GM23338 (cell line): Measurements from ENCODE around the gene SLC25A42. TPM values are rescaled to one million over a fixed set of nuclear protein-coding genes. Genes with fewer than 3 reads are reported as not detected.

Source experiments
- ATAC-seq: fragments of 200-7000 bp; cut with Tn5 transposase; 3 replicates; pipeline ENCODE4 v1.9.1; 2020
- DNase-seq: peaks from one replicate; pipeline ENCODE4 v3.0.0-alpha.2; 2015; ENCODE audit warnings: low spot score
- H2AFZ ChIP-seq: fragments of 200-600 bp; sonication (generic); 2 replicates; pipeline ENCODE4 v1.8.0; 2016; ENCODE audit warnings: antibody characterized with exemption, mild to moderate bottlenecking, moderate library complexity
- H3F3A ChIP-seq: fragments of 200-600 bp; sonication (generic); replicated peaks from 2 replicates; pipeline ENCODE4 v1.8.0; 2017; ENCODE audit warnings: antibody characterized with exemption, mixed run types, low read depth
- H3K27ac ChIP-seq: fragments of 200-600 bp; sonication (generic); 2 replicates; pipeline ENCODE4 v1.6.1; 2016; ENCODE audit warnings: low read depth
- H3K27me3 ChIP-seq: fragments of 200-600 bp; sonication (generic); 2 replicates; pipeline ENCODE4 v1.8.0; 2016; ENCODE audit warnings: mild to moderate bottlenecking, mixed run types, moderate library complexity; ENCODE audit not compliant: insufficient read depth
- H3K36me3 ChIP-seq: fragments of 200-600 bp; sonication (generic); 2 replicates; pipeline ENCODE4 v1.8.0; 2016; ENCODE audit warnings: mild to moderate bottlenecking; ENCODE audit not compliant: insufficient read depth
- H3K4me1 ChIP-seq: fragments of 200-600 bp; sonication (generic); 2 replicates; pipeline ENCODE4 v1.8.0; 2016; ENCODE audit warnings: mild to moderate bottlenecking, moderate library complexity; ENCODE audit not compliant: insufficient read depth
- H3K4me2 ChIP-seq: fragments of 200-600 bp; sonication (generic); 2 replicates; pipeline ENCODE4 v1.7.1; 2017; ENCODE audit warnings: mixed run types
- H3K4me3 ChIP-seq: fragments of 200-600 bp; sonication (generic); 2 replicates; pipeline ENCODE4 v1.6.1; 2016; ENCODE audit warnings: mixed run types
- H3K79me2 ChIP-seq: fragments of 200-600 bp; sonication (generic); replicated peaks from 2 replicates; pipeline ENCODE4 v1.8.0; 2017; ENCODE audit warnings: mild to moderate bottlenecking; ENCODE audit not compliant: insufficient read depth
- H3K9me2 ChIP-seq: fragments of 200-600 bp; sonication (generic); 2 replicates; pipeline ENCODE4 v1.8.0; 2017; ENCODE audit not compliant: insufficient read depth
- H4K20me1 ChIP-seq: fragments of 200-600 bp; sonication (generic); replicated peaks from 2 replicates; pipeline ENCODE4 v1.8.0; 2017; ENCODE audit warnings: mild to moderate bottlenecking; ENCODE audit not compliant: insufficient read depth
- H3K27ac Mint-ChIP-seq: 2 replicates; pipeline ENCODE4 v1.8.0; 2020; ENCODE audit warnings: inconsistent platforms, mild to moderate bottlenecking, moderate library complexity, mixed read lengths
- H3K27me3 Mint-ChIP-seq: 3 replicates; pipeline ENCODE4 v1.8.0; 2022; ENCODE audit warnings: low read depth, mild to moderate bottlenecking, moderate library complexity, mixed read lengths, inconsistent platforms; ENCODE audit not compliant: insufficient read depth, poor library complexity
- H3K36me3 Mint-ChIP-seq: 3 replicates; pipeline ENCODE4 v1.8.0; 2021; ENCODE audit warnings: low read depth, mild to moderate bottlenecking, inconsistent platforms, moderate library complexity, mixed read lengths
- H3K4me1 Mint-ChIP-seq: 3 replicates; pipeline ENCODE4 v1.8.0; 2020; ENCODE audit warnings: mild to moderate bottlenecking, inconsistent platforms, mixed read lengths
- H3K4me3 Mint-ChIP-seq: 3 replicates; pipeline ENCODE4 v1.8.0; 2021; ENCODE audit warnings: moderate library complexity, mild to moderate bottlenecking, inconsistent platforms, mixed read lengths
- H3K9me3 Mint-ChIP-seq: 3 replicates; pipeline ENCODE4 v1.8.0; 2020; ENCODE audit warnings: moderate library complexity, mild to moderate bottlenecking, inconsistent platforms, mixed read lengths
- CREB1 ChIP-seq: fragments of 250-450 bp; sonication (Bioruptor Pico); IDR thresholded peaks from 2 replicates; pipeline ENCODE4 v1.5.0; 2020; ENCODE audit warnings: low read depth, mild to moderate bottlenecking, moderate library complexity
- EZH2 ChIP-seq: fragments of 200-600 bp; sonication (generic); IDR thresholded peaks from one replicate; pipeline ENCODE4 v1.8.0; 2017; ENCODE audit warnings: antibody characterized with exemption, mild to moderate bottlenecking, low read depth; ENCODE audit not compliant: unreplicated experiment
- EZH2phosphoT487 ChIP-seq: fragments of 200-600 bp; sonication (generic); IDR thresholded peaks from one replicate; pipeline ENCODE4 v1.8.1; 2018; ENCODE audit warnings: antibody characterized with exemption; ENCODE audit not compliant: unreplicated experiment
- JUNB ChIP-seq: IDR thresholded peaks from one replicate; pipeline ENCODE4 v1.6.1; 2016; ENCODE audit warnings: antibody characterized with exemption; ENCODE audit not compliant: unreplicated experiment
- NANOG ChIP-seq: IDR thresholded peaks from 2 replicates; pipeline ENCODE4 v1.6.1; 2016; ENCODE audit warnings: antibody characterized with exemption, borderline replicate concordance
- POLR2AphosphoS5 ChIP-seq: IDR thresholded peaks from 2 replicates; pipeline ENCODE4 v1.6.1; 2016; ENCODE audit warnings: antibody characterized with exemption, low read depth
- STAT1 ChIP-seq: IDR thresholded peaks from one replicate; pipeline ENCODE4 v1.6.1; 2016; ENCODE audit warnings: antibody characterized with exemption; ENCODE audit not compliant: unreplicated experiment
- ZNF114 ChIP-seq: fragments of 250-450 bp; sonication (Bioruptor Pico); IDR thresholded peaks from 2 replicates; pipeline ENCODE4 v1.5.0; 2020; ENCODE audit warnings: mild to moderate bottlenecking, moderate library complexity
- ZNF331 ChIP-seq: fragments of 250-450 bp; sonication (Bioruptor Pico); IDR thresholded peaks from 2 replicates; pipeline ENCODE4 v1.5.0; 2020; ENCODE audit warnings: low read depth, mild to moderate bottlenecking, moderate library complexity
- polyA plus RNA-seq: library from polyadenylated mRNA; unstranded; fragments of >200 nt; fragmentation: Nextera tagmentation; extraction: Ambion mirVana; gene quantifications from 2 replicates; pipeline ENCODE4 v1.2.1, GENCODE V29; 2016
- total RNA-seq: library from RNA; depleted of rRNA; stranded (reverse); fragments of >200 nt; shearing (Covaris generic); gene quantifications from 2 replicates; pipeline ENCODE4 v1.2.3, GENCODE V29; 2014
- TF ChIP-seq, protein P1 (sequence below): IDR thresholded peaks from 2 replicates; pipeline ENCODE4 v1.6.1; 2016; ENCODE audit warnings: antibody characterized with exemption
- TF ChIP-seq, protein P2 (sequence below), 2 experiments: fragments of 200-600 bp in 1 of 2; sonication (generic) in 1 of 2; conservative IDR thresholded peaks; 2 replicates each; pipeline versions ENCODE4 v1.5.1 to v1.6.1; 2016 to 2017; ENCODE audit warnings: antibody characterized with exemption in 2 of 2, low read depth in 2 of 2, mild to moderate bottlenecking in 2 of 2, moderate library complexity in 1 of 2

The SLC25A42 gene
- total and polyA plus RNA-seq, 2 experiments from 2014 or later, result 7.3 to 7.6 TPM

DNA sequence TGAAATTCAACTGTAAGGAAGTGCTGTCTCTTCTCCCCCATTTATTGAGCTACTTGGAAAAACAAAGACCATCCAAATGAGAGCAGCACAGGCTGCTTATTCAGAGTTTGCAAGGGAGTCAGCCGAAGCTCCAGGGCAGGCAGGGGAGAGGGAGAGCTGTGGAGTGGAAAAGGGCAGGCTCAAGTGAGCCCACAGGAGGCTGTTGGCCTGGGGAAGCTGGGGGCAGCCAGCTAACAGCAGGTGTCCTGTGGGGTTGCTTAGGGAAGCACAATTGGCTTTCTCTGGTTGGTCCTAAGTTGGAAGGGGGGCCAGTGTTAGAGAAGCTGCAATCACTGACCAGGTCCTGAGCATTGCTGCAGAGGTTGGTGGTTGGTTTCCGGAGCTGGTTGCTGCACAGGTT is 23.9 kb downstream of the SLC25A42 start:
- no peak overlapping the region for H3K4me3 Mint-ChIP-seq

DNA sequence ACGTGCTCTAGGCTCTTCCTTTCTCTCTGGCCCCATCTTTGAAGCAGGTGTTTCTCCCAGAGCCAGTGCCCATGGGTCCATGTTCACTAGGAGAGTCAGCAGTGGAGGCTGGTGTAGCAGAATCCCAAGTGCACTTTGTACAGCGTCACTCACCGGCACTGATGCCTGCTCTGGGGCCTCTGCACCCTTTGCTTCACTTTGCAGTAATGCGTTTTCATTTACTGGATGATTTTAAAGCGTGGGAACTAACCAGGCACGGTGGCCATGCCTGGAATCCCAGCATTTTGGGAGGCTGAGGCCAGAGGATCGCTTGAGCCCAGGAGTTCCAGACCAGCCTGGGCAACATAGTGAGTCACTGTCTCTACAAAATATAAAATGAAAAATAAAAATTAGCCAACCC is 30.7 kb downstream of the SLC25A42 start:
- no peak overlapping the region for H2AFZ ChIP-seq
- H3K4me3 ChIP-seq, result no peak overlapping the region
- no peak overlapping the region for H3K4me2 ChIP-seq
- Mint-ChIP-seq H3K9me3 (no peaks in the 10 kb centered on the region), H3K4me1 (peaks cover 17% of the 10 kb centered on the region), H3K27me3 (peaks cover 23% of the 10 kb centered on the region), H3K36me3 (no peaks in the 10 kb centered on the region), H3K27ac (no peak overlapping the region), H3K4me3 (no peak overlapping the region)
- H3K27me3 ChIP-seq, result no peaks in the 10 kb centered on the region
- no peaks in the 10 kb centered on the region for H3K79me2 ChIP-seq
- H3K4me1 ChIP-seq, result peaks cover 17% of the 10 kb centered on the region
- DNase-seq, result no peak
- H3F3A ChIP-seq, result peaks cover 10% of the 10 kb centered on the region; the same call in 1 of the 2 replicates
- H3K9me2 ChIP-seq, result no peaks in the 10 kb centered on the region
- H3K27ac ChIP-seq, result no peak overlapping the region
- H4K20me1 ChIP-seq, result no peaks in the 10 kb centered on the region
- ATAC-seq, result no peak
- no peaks in the 10 kb centered on the region for H3K36me3 ChIP-seq
- no peak for TF ChIP-seq EZH2phosphoT487
- no peak for TF ChIP-seq ZNF114 (CRISPR knock-in tag)
- TF ChIP-seq, protein P1, sequence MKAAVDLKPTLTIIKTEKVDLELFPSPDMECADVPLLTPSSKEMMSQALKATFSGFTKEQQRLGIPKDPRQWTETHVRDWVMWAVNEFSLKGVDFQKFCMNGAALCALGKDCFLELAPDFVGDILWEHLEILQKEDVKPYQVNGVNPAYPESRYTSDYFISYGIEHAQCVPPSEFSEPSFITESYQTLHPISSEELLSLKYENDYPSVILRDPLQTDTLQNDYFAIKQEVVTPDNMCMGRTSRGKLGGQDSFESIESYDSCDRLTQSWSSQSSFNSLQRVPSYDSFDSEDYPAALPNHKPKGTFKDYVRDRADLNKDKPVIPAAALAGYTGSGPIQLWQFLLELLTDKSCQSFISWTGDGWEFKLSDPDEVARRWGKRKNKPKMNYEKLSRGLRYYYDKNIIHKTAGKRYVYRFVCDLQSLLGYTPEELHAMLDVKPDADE, result no peak
- TF ChIP-seq ZNF331 (CRISPR knock-in tag), result no peak
- no peak for TF ChIP-seq STAT1
- TF ChIP-seq CREB1 (CRISPR knock-in tag), result no peak

More for the DNA sequence above, 23.9 kb downstream of the SLC25A42 start:
- H3K36me3 ChIP-seq, result no peaks in the 10 kb centered on the region
- peak; percentile 9; the same call in 2 of the 3 replicates for ATAC-seq
- H3K9me2 ChIP-seq, result no peaks in the 10 kb centered on the region
- H3K4me2 ChIP-seq, result no peak overlapping the region
- H2AFZ ChIP-seq, result no peak overlapping the region
- TF ChIP-seq ZNF114 (CRISPR knock-in tag), result no peak
- TF ChIP-seq, protein P2, sequence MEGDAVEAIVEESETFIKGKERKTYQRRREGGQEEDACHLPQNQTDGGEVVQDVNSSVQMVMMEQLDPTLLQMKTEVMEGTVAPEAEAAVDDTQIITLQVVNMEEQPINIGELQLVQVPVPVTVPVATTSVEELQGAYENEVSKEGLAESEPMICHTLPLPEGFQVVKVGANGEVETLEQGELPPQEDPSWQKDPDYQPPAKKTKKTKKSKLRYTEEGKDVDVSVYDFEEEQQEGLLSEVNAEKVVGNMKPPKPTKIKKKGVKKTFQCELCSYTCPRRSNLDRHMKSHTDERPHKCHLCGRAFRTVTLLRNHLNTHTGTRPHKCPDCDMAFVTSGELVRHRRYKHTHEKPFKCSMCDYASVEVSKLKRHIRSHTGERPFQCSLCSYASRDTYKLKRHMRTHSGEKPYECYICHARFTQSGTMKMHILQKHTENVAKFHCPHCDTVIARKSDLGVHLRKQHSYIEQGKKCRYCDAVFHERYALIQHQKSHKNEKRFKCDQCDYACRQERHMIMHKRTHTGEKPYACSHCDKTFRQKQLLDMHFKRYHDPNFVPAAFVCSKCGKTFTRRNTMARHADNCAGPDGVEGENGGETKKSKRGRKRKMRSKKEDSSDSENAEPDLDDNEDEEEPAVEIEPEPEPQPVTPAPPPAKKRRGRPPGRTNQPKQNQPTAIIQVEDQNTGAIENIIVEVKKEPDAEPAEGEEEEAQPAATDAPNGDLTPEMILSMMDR (conservative IDR thresholded peaks at IDR 0.05; ENCODE audit: low read depth in 2 of 2), result no peak
- no peak for TF ChIP-seq JUNB
- no peak for TF ChIP-seq ZNF331 (CRISPR knock-in tag)
- no peak for TF ChIP-seq STAT1
- no peak for TF ChIP-seq EZH2
- no peak for TF ChIP-seq CREB1 (CRISPR knock-in tag)
- TF ChIP-seq POLR2AphosphoS5, result no peak
- TF ChIP-seq, protein P1, result no peak
- TF ChIP-seq EZH2phosphoT487, result no peak
- no peak for TF ChIP-seq NANOG
- H3K27ac ChIP-seq, result no peak overlapping the region
- H3K4me1 ChIP-seq, result peaks cover 21% of the 10 kb centered on the region
- Mint-ChIP-seq H3K27ac (no peak overlapping the region), H3K27me3 (peaks cover 23% of the 10 kb centered on the region), H3K36me3 (no peaks in the 10 kb centered on the region), H3K9me3 (no peaks in the 10 kb centered on the region), H3K4me1 (peaks cover 20% of the 10 kb centered on the region)
- no peak overlapping the region for H3K4me3 ChIP-seq
- no peaks in the 10 kb centered on the region for H3K79me2 ChIP-seq
- H3F3A ChIP-seq, result peaks cover 7% of the 10 kb centered on the region; the same call in 1 of the 2 replicates
- H4K20me1 ChIP-seq, result no peaks in the 10 kb centered on the region
- no peak for DNase-seq
- no peaks in the 10 kb centered on the region for H3K27me3 ChIP-seq
